ENCODE data around the gene FAF1. TPM values are rescaled to one million over a fixed set of nuclear protein-coding genes. Genes with fewer than 3 reads are reported as not detected.

FAF1 gene
- total RNA-seq, 4 donors from 2014 or later, result 72.0 to 107 (median 92.0) TPM

DNA sequence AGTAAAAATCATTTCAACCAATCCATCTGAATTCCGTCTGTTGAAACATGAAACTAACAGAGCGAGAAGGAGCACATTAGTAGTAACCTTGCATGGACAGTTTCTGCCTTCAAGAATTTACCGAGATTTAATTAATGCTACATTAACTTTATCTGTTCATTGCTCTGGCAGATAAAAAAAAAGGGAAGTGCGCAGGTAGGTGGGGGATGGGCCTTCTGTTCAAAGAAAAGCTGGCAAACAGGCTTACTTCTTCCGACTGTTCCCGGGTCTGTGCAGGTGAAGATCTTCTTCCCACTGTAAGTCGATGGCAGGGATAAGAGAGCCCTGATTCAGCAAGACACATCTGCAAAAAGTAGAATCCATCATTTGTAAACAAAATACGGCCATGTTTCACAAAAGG is 364.2 kb downstream of the FAF1 start:
- DNase-seq, result no peak
- no peak overlapping the region for H3K27ac ChIP-seq
- no peaks in the 10 kb centered on the region for H3K27me3 ChIP-seq
- in situ Hi-C loops (cut with MboI; ENCODE audit: low sequenced_read_pairs in 4 of 4), result no loop called here
- peaks cover 0 to 14% of the 10 kb centered on the region in 2 donors for H3K36me3 ChIP-seq
- TF ChIP-seq, protein P1, sequence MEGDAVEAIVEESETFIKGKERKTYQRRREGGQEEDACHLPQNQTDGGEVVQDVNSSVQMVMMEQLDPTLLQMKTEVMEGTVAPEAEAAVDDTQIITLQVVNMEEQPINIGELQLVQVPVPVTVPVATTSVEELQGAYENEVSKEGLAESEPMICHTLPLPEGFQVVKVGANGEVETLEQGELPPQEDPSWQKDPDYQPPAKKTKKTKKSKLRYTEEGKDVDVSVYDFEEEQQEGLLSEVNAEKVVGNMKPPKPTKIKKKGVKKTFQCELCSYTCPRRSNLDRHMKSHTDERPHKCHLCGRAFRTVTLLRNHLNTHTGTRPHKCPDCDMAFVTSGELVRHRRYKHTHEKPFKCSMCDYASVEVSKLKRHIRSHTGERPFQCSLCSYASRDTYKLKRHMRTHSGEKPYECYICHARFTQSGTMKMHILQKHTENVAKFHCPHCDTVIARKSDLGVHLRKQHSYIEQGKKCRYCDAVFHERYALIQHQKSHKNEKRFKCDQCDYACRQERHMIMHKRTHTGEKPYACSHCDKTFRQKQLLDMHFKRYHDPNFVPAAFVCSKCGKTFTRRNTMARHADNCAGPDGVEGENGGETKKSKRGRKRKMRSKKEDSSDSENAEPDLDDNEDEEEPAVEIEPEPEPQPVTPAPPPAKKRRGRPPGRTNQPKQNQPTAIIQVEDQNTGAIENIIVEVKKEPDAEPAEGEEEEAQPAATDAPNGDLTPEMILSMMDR (IDR thresholded peaks at IDR 0.05 in 4 of 5, conservative IDR thresholded peaks at IDR 0.05 in 1 of 5), result no peak
- no peak for TF ChIP-seq POLR2A (IDR thresholded peaks at IDR 0.05)
- H3K9me3 ChIP-seq, result no peaks in the 10 kb centered on the region
- no peaks in the 10 kb centered on the region for H3K4me1 ChIP-seq
- intact Hi-C loops (cut with DNase I; ENCODE audit: low total_unique reads), result no loop called here
- ATAC-seq, result no peak
- H3K4me3 ChIP-seq, result no peak overlapping the region

DNA sequence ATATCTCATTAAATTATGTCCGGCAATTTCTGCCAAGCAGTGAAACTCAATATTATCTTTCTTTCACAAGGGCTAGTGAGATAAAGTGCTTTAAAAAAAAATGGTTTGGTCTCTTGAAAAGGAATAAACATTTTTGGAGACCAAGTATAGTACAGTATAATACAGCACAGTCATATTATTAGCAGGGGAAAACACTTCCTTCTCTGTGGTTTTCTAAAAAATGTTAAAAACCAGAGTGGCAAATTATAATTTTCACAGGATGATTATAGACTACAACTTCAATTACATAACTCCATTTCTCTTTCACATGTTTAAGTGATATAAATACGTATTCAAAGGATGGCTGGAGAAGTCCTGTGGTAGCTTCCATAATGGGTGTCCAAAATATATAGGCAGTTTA is 366.6 kb downstream of the FAF1 start:
- Histone ChIP-seq H3K36me3 (peaks cover 0 to 18% of the 10 kb centered on the region in 2 donors), H3K27me3 (no peaks in the 10 kb centered on the region), H3K4me3 (no peak overlapping the region), H3K4me1 (no peaks in the 10 kb centered on the region), H3K27ac (no peak overlapping the region), H3K9me3 (no peaks in the 10 kb centered on the region)
- TF ChIP-seq, protein P1 (IDR thresholded peaks at IDR 0.05 in 4 of 5, conservative IDR thresholded peaks at IDR 0.05 in 1 of 5), result no peak
- no peak for TF ChIP-seq POLR2A (IDR thresholded peaks at IDR 0.05)
- intact Hi-C loops (cut with DNase I; ENCODE audit: low total_unique reads) (no loop called here), in situ Hi-C loops (cut with MboI; ENCODE audit: low sequenced_read_pairs in 4 of 4) (no loop called here)
- no peak for ATAC-seq
- DNase-seq, result no peak

DNA sequence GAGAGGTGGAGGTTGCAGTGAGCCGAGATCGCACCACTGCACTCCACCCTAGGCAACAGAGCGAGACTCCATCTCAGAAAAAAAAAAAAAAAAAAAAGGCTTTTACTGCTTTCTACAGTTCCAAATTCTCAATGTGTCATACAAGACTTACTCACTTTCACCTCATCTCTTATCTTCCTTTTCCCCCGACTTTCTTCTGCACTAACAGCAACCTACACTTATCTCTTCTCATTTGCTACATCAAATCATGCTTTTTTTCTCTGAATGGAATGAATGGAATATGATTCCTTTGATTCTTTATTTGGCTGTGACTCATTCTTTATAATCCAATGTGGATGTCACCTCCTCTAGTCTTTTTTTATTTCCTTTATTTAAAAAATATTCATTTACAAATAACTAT is 368.5 kb downstream of the FAF1 start:
- H3K36me3 ChIP-seq, result peaks cover 0 to 26% of the 10 kb centered on the region in 2 donors

DNA sequence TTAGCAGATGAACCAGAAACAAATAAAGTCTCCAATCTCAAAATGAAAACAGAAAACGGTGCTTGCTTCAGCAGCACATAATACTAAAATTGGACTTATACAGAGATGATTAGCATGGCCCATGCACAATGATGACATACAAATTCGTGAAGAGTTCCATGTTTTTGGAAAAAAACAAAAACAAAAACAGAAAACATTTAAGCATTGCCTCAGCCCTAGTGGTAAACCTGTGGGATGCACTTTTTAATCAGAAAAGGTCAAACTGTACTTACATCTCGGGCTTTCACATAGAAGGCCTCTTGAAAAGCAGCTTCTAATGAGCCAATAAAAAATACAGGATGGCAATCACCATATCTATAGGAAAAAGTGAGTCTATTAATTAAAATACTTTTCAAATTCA is 377.7 kb downstream of the FAF1 start:
- H3K4me1 ChIP-seq, result no peaks in the 10 kb centered on the region
- H3K4me3 ChIP-seq, result no peak overlapping the region
- DNase-seq, result no peak
- no peaks in the 10 kb centered on the region for H3K27me3 ChIP-seq
- no peaks in the 10 kb centered on the region for H3K9me3 ChIP-seq
- no peak for ATAC-seq
- H3K27ac ChIP-seq, result no peak overlapping the region
- TF ChIP-seq POLR2A (IDR thresholded peaks at IDR 0.05), result no peak
- TF ChIP-seq, protein P1 (IDR thresholded peaks at IDR 0.05 in 4 of 5, conservative IDR thresholded peaks at IDR 0.05 in 1 of 5), result no peak
- in situ Hi-C loops (cut with MboI; ENCODE audit: low sequenced_read_pairs in 4 of 4) (no loop called here), intact Hi-C loops (cut with DNase I; ENCODE audit: low total_unique reads) (no loop called here)
- peaks cover 0 to 8% of the 10 kb centered on the region in 2 donors for H3K36me3 ChIP-seq

More for the DNA sequence above, 368.5 kb downstream of the FAF1 start:
- DNase-seq (no peak), ATAC-seq (no peak)
- no peak overlapping the region for H3K27ac ChIP-seq
- H3K9me3 ChIP-seq, result no peaks in the 10 kb centered on the region
- in situ Hi-C loops (cut with MboI; ENCODE audit: low sequenced_read_pairs in 4 of 4) (no loop called here), intact Hi-C loops (cut with DNase I; ENCODE audit: low total_unique reads) (no loop called here)
- no peaks in the 10 kb centered on the region for H3K4me1 ChIP-seq
- TF ChIP-seq, protein P1 (IDR thresholded peaks at IDR 0.05 in 4 of 5, conservative IDR thresholded peaks at IDR 0.05 in 1 of 5), result no peak
- TF ChIP-seq POLR2A (IDR thresholded peaks at IDR 0.05), result no peak
- no peak overlapping the region for H3K4me3 ChIP-seq
- no peaks in the 10 kb centered on the region for H3K27me3 ChIP-seq

DNA sequence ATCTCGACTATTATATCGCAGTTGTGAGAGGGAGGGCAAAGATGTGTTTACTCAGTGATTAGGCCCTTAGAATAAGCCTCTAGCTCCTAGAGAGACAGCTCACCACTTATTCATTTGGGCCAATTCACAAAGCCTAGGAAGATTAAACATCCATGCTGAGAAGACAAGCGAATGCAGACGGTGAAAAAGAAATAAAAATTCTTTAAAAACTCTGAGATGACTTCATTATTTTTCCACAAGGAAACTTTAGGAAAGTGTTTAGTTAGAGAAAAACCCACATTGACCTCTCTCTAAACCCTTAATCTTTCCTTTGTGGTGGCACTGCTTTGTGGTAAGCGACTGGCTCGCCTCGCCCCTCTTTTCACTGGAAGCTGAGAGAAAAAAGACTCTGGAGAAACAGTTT is 390.0 kb downstream of the FAF1 start:
- DNase-seq (no peak), ATAC-seq (no peak)
- no peaks in the 10 kb centered on the region for H3K9me3 ChIP-seq
- no peak for TF ChIP-seq POLR2A (IDR thresholded peaks at IDR 0.05)
- TF ChIP-seq, protein P1 (IDR thresholded peaks at IDR 0.05 in 4 of 5, conservative IDR thresholded peaks at IDR 0.05 in 1 of 5), result no peak
- no peaks in the 10 kb centered on the region for H3K4me1 ChIP-seq
- H3K4me3 ChIP-seq, result no peak overlapping the region
- in situ Hi-C loops (cut with MboI; ENCODE audit: low sequenced_read_pairs in 4 of 4) (no loop called here), intact Hi-C loops (cut with DNase I; ENCODE audit: low total_unique reads) (no loop called here)
- H3K27me3 ChIP-seq, result no peaks in the 10 kb centered on the region
- H3K36me3 ChIP-seq, result peaks cover 0 to 10% of the 10 kb centered on the region in 2 donors
- H3K27ac ChIP-seq, result no peak overlapping the region
